GM23338 (cell line): Measurements from ENCODE around the gene DNAJC10.
"Not testable (repeated sequence)": the region's sequence is repeated elsewhere in the genome, so short reads cannot be mapped to it uniquely, and the experiment has no call there.

Source experiments
- CREB1 ChIP-seq: fragments of 250-450 bp; sonication (Bioruptor Pico); IDR thresholded peaks from 2 replicates; pipeline ENCODE4 v1.5.0; 2020; ENCODE audit warnings: low read depth, mild to moderate bottlenecking, moderate library complexity
- EZH2 ChIP-seq: fragments of 200-600 bp; sonication (generic); IDR thresholded peaks from one replicate; pipeline ENCODE4 v1.8.0; 2017; ENCODE audit warnings: antibody characterized with exemption, mild to moderate bottlenecking, low read depth; ENCODE audit not compliant: unreplicated experiment
- EZH2phosphoT487 ChIP-seq: fragments of 200-600 bp; sonication (generic); IDR thresholded peaks from one replicate; pipeline ENCODE4 v1.8.1; 2018; ENCODE audit warnings: antibody characterized with exemption; ENCODE audit not compliant: unreplicated experiment
- NANOG ChIP-seq: IDR thresholded peaks from 2 replicates; pipeline ENCODE4 v1.6.1; 2016; ENCODE audit warnings: antibody characterized with exemption, borderline replicate concordance
- POLR2AphosphoS5 ChIP-seq: IDR thresholded peaks from 2 replicates; pipeline ENCODE4 v1.6.1; 2016; ENCODE audit warnings: antibody characterized with exemption, low read depth
- STAT1 ChIP-seq: IDR thresholded peaks from one replicate; pipeline ENCODE4 v1.6.1; 2016; ENCODE audit warnings: antibody characterized with exemption; ENCODE audit not compliant: unreplicated experiment
- ZNF331 ChIP-seq: fragments of 250-450 bp; sonication (Bioruptor Pico); IDR thresholded peaks from 2 replicates; pipeline ENCODE4 v1.5.0; 2020; ENCODE audit warnings: low read depth, mild to moderate bottlenecking, moderate library complexity
- TF ChIP-seq, protein P1 (sequence below), 2 experiments: fragments of 200-600 bp in 1 of 2; sonication (generic) in 1 of 2; conservative IDR thresholded peaks; 2 replicates each; pipeline versions ENCODE4 v1.5.1 to v1.6.1; 2016 to 2017; ENCODE audit warnings: antibody characterized with exemption in 2 of 2, low read depth in 2 of 2, mild to moderate bottlenecking in 2 of 2, moderate library complexity in 1 of 2
- TF ChIP-seq, protein P2 (sequence below): IDR thresholded peaks from one replicate; pipeline ENCODE4 v1.6.1; 2018; ENCODE audit warnings: antibody characterized with exemption; ENCODE audit not compliant: unreplicated experiment

DNA sequence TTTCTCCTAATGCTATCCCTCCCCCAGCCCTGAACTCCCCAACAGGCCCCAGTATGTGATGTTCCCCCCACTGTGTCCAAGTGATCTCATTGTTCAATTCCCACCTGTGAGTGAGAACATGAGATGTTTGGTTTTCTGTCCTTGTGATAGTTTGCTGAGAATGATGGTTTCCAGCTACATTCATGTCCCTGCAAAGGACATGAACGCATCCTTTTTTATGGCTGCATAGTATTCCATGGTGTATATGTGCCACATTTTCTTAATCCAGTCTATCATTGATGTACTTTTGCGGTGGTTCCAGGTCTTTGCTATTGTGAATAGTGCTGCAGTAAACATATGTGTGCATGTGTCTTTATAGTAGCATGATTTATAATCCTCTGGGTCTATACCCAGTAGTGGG is 52.9 kb downstream of the DNAJC10 start:
- TF ChIP-seq, protein P1, sequence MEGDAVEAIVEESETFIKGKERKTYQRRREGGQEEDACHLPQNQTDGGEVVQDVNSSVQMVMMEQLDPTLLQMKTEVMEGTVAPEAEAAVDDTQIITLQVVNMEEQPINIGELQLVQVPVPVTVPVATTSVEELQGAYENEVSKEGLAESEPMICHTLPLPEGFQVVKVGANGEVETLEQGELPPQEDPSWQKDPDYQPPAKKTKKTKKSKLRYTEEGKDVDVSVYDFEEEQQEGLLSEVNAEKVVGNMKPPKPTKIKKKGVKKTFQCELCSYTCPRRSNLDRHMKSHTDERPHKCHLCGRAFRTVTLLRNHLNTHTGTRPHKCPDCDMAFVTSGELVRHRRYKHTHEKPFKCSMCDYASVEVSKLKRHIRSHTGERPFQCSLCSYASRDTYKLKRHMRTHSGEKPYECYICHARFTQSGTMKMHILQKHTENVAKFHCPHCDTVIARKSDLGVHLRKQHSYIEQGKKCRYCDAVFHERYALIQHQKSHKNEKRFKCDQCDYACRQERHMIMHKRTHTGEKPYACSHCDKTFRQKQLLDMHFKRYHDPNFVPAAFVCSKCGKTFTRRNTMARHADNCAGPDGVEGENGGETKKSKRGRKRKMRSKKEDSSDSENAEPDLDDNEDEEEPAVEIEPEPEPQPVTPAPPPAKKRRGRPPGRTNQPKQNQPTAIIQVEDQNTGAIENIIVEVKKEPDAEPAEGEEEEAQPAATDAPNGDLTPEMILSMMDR (conservative IDR thresholded peaks at IDR 0.05; ENCODE audit: low read depth in 2 of 2), result not testable (repeated sequence)
- TF ChIP-seq CREB1; POLR2AphosphoS5; EZH2phosphoT487; EZH2; ZNF331 (CRISPR knock-in tag); NANOG; STAT1: not testable (repeated sequence)
- TF ChIP-seq, protein P2, sequence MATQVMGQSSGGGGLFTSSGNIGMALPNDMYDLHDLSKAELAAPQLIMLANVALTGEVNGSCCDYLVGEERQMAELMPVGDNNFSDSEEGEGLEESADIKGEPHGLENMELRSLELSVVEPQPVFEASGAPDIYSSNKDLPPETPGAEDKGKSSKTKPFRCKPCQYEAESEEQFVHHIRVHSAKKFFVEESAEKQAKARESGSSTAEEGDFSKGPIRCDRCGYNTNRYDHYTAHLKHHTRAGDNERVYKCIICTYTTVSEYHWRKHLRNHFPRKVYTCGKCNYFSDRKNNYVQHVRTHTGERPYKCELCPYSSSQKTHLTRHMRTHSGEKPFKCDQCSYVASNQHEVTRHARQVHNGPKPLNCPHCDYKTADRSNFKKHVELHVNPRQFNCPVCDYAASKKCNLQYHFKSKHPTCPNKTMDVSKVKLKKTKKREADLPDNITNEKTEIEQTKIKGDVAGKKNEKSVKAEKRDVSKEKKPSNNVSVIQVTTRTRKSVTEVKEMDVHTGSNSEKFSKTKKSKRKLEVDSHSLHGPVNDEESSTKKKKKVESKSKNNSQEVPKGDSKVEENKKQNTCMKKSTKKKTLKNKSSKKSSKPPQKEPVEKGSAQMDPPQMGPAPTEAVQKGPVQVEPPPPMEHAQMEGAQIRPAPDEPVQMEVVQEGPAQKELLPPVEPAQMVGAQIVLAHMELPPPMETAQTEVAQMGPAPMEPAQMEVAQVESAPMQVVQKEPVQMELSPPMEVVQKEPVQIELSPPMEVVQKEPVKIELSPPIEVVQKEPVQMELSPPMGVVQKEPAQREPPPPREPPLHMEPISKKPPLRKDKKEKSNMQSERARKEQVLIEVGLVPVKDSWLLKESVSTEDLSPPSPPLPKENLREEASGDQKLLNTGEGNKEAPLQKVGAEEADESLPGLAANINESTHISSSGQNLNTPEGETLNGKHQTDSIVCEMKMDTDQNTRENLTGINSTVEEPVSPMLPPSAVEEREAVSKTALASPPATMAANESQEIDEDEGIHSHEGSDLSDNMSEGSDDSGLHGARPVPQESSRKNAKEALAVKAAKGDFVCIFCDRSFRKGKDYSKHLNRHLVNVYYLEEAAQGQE, result not testable (repeated sequence)
